Measurements from ENCODE around the gene MORN4.

Gene MORN4

GRCh38 chr10:97573021-97573420 lies 60.3 kb downstream of the MORN4 start:
- no peak for DNase-seq (ENCODE audit: low read depth)

GRCh38 chr10:97572214-97572989 lies 60.9 kb downstream of the MORN4 start, which contains the start of gene ANKRD2:
Gene ANKRD2 (plus strand): TSS chr10:97572779. CDS start chr10:97572789, 10 bp downstream.
- no peak for DNase-seq (ENCODE audit: low read depth)

GRCh38 chr10:97571622-97572021 lies 61.7 kb downstream of the MORN4 start:
- no peak for DNase-seq (ENCODE audit: low read depth)

- DNase-seq (ENCODE audit: low read depth) = no peak
Measured at GRCh38 chr10:97570789-97571471, 62.4 kb downstream of the MORN4 start.

GRCh38 chr10:97570146-97570788 lies 63.0 kb downstream of the MORN4 start:
- DNase-seq (ENCODE audit: low read depth) = no peak

- DNase-seq (ENCODE audit: low read depth) = no peak
Measured at GRCh38 chr10:97567891-97568290, 65.4 kb downstream of the MORN4 start.

GRCh38 chr10:97566336-97566996 lies 66.8 kb downstream of the MORN4 start:
- DNase-seq (ENCODE audit: low read depth) = no peak

GRCh38 chr10:97564776-97565175 lies 68.5 kb downstream of the MORN4 start:
- DNase-seq (ENCODE audit: low read depth) = no peak
